Measurements from ENCODE around the gene ZBED1. TPM values are rescaled to one million over a fixed set of nuclear protein-coding genes. Genes with fewer than 3 reads are reported as not detected.

Gene ZBED1
- polyA plus RNA-seq, 1 donor from 2014 or later, result 43.2 TPM

DNA sequence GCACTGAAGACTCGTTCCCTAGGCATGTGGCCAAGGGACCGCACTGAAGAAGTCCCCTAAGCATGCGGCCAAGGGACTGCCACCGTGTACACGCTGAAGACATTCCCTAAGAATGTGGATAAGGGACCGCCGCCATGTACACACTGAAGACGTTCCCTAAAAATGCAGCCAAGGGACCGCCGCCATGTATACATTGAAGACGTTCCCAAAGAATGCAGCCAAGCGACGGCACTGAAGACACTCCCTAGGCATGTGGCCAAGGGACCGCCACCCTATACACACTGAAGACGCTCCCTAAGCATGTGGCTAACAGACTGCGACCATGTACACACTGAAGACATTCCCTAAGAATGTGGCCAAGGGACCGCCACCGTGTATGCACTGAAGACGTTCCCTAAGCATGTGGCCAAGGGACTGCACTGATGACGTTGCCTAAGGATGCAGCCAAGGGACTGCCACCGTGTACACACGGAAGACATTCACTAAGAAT, 31.5 kb downstream of the ZBED1 start:
- H3K79me2 ChIP-seq (replicated peaks; ENCODE audit: insufficient read depth, low read length), result no peaks in the 10 kb centered on the region
- no peaks in the 10 kb centered on the region for H3F3A ChIP-seq (ENCODE audit: insufficient read depth, low read length, poor library complexity, severe bottlenecking)
- H3K36me3 ChIP-seq (ENCODE audit: insufficient read depth, low read length), result peaks cover 4% of the 10 kb centered on the region
- H3K9ac ChIP-seq (ENCODE audit: low read length), result no peak overlapping the region
- H4K20me1 ChIP-seq (ENCODE audit: insufficient read depth), result no peaks in the 10 kb centered on the region
- H3K4me2 ChIP-seq (ENCODE audit: low read length), result no peak overlapping the region
- TF ChIP-seq RAD21 (conservative IDR thresholded peaks at IDR 0.05) (no peak), EZH2 (IDR thresholded peaks at IDR 0.05; ENCODE audit: borderline replicate concordance, insufficient read depth, low read length, poor library complexity, severe bottlenecking) (no peak), POLR2AphosphoS5 (IDR thresholded peaks at IDR 0.05) (no peak), MXI1 (conservative IDR thresholded peaks at IDR 0.05; ENCODE audit: poor library complexity, severe bottlenecking) (no peak), TAF1 (IDR thresholded peaks at IDR 0.05; ENCODE audit: low read depth) (no peak), EP300 (conservative IDR thresholded peaks at IDR 0.05; ENCODE audit: poor library complexity, severe bottlenecking) (no peak), SMC3 (conservative IDR thresholded peaks at IDR 0.05; ENCODE audit: poor library complexity) (no peak)
- TF ChIP-seq, protein P1, sequence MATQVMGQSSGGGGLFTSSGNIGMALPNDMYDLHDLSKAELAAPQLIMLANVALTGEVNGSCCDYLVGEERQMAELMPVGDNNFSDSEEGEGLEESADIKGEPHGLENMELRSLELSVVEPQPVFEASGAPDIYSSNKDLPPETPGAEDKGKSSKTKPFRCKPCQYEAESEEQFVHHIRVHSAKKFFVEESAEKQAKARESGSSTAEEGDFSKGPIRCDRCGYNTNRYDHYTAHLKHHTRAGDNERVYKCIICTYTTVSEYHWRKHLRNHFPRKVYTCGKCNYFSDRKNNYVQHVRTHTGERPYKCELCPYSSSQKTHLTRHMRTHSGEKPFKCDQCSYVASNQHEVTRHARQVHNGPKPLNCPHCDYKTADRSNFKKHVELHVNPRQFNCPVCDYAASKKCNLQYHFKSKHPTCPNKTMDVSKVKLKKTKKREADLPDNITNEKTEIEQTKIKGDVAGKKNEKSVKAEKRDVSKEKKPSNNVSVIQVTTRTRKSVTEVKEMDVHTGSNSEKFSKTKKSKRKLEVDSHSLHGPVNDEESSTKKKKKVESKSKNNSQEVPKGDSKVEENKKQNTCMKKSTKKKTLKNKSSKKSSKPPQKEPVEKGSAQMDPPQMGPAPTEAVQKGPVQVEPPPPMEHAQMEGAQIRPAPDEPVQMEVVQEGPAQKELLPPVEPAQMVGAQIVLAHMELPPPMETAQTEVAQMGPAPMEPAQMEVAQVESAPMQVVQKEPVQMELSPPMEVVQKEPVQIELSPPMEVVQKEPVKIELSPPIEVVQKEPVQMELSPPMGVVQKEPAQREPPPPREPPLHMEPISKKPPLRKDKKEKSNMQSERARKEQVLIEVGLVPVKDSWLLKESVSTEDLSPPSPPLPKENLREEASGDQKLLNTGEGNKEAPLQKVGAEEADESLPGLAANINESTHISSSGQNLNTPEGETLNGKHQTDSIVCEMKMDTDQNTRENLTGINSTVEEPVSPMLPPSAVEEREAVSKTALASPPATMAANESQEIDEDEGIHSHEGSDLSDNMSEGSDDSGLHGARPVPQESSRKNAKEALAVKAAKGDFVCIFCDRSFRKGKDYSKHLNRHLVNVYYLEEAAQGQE (IDR thresholded peaks at IDR 0.05; ENCODE audit: borderline replicate concordance), result no peak
- TF ChIP-seq, protein P2, sequence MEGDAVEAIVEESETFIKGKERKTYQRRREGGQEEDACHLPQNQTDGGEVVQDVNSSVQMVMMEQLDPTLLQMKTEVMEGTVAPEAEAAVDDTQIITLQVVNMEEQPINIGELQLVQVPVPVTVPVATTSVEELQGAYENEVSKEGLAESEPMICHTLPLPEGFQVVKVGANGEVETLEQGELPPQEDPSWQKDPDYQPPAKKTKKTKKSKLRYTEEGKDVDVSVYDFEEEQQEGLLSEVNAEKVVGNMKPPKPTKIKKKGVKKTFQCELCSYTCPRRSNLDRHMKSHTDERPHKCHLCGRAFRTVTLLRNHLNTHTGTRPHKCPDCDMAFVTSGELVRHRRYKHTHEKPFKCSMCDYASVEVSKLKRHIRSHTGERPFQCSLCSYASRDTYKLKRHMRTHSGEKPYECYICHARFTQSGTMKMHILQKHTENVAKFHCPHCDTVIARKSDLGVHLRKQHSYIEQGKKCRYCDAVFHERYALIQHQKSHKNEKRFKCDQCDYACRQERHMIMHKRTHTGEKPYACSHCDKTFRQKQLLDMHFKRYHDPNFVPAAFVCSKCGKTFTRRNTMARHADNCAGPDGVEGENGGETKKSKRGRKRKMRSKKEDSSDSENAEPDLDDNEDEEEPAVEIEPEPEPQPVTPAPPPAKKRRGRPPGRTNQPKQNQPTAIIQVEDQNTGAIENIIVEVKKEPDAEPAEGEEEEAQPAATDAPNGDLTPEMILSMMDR (IDR thresholded peaks at IDR 0.05; ENCODE audit: poor library complexity, severe bottlenecking), result no peak
- no peaks in the 10 kb centered on the region for H3K9me3 ChIP-seq (ENCODE audit: low read length)
- H3K27ac ChIP-seq (ENCODE audit: low read length), result no peak overlapping the region
- H3K4me3 ChIP-seq (ENCODE audit: low read length), result no peak overlapping the region
- H2AFZ ChIP-seq (ENCODE audit: low read depth, low read length), result no peak overlapping the region
- H3K9me2 ChIP-seq (ENCODE audit: insufficient read depth, low read length), result no peaks in the 10 kb centered on the region
- no peaks in the 10 kb centered on the region for H3K27me3 ChIP-seq (ENCODE audit: insufficient read depth, low read depth, low read length)

DNA sequence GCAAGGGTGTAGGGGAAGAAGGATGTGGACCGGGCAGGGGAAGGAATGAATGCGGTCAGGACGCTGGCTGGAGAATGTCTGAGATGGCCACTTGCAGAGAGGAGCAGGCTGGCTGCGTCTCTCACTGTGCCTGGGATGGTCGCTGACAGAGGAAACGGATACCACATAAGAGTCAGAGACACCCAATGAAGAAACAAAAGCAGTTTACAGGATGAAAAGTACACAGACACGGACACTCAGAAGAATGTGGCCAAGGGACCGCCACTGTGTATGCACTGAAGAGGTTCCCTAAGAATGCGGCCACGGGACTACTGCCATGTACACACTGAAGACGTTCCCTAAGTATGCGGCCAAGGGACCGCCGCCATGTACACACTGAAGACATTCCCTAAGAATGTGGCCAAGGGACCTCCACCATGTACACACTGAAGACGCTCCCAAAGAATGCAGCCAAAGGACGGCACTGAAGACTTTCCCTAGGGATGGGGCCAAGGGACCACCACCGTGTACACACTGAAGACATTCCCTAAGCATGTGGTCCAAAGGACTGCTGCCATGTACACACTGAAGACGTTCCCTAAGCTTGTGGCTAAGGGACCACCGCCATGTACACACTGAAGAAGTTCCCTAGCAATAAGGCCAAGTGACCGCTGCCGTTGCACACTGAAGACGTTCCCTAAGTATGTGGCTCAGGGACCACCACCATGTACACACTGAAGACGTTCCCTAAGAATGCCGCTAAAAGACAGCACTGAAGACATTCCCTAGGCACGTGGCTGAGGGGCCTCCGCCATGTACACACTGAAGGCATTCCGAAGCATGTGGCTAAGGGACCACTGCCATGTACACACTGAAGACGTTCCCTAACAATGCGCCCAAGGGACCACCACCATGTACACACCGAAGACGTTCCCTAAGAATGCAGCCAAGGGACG, 32.2 kb downstream of the ZBED1 start:
- H3K4me2 ChIP-seq (ENCODE audit: low read length), result no peak overlapping the region
- H3K27me3 ChIP-seq (ENCODE audit: insufficient read depth, low read depth, low read length), result no peaks in the 10 kb centered on the region
- H3K4me3 ChIP-seq (ENCODE audit: low read length), result no peak overlapping the region
- no peak overlapping the region for H2AFZ ChIP-seq (ENCODE audit: low read depth, low read length)
- H3F3A ChIP-seq (ENCODE audit: insufficient read depth, low read length, poor library complexity, severe bottlenecking), result no peaks in the 10 kb centered on the region
- no peaks in the 10 kb centered on the region for H3K9me2 ChIP-seq (ENCODE audit: insufficient read depth, low read length)
- H3K27ac ChIP-seq (ENCODE audit: low read length), result no peak overlapping the region
- no peak overlapping the region for H3K9ac ChIP-seq (ENCODE audit: low read length)
- no peaks in the 10 kb centered on the region for H3K9me3 ChIP-seq (ENCODE audit: low read length)
- peaks cover 4% of the 10 kb centered on the region for H3K36me3 ChIP-seq (ENCODE audit: insufficient read depth, low read length)
- H4K20me1 ChIP-seq (ENCODE audit: insufficient read depth), result no peaks in the 10 kb centered on the region
- no peaks in the 10 kb centered on the region for H3K79me2 ChIP-seq (replicated peaks; ENCODE audit: insufficient read depth, low read length)
- TF ChIP-seq MXI1 (conservative IDR thresholded peaks at IDR 0.05; ENCODE audit: poor library complexity, severe bottlenecking), result no peak
- TF ChIP-seq POLR2AphosphoS5 (IDR thresholded peaks at IDR 0.05), result no peak
- TF ChIP-seq RAD21 (conservative IDR thresholded peaks at IDR 0.05), result no peak
- no peak for TF ChIP-seq EP300 (conservative IDR thresholded peaks at IDR 0.05; ENCODE audit: poor library complexity, severe bottlenecking)
- no peak for TF ChIP-seq EZH2 (IDR thresholded peaks at IDR 0.05; ENCODE audit: borderline replicate concordance, insufficient read depth, low read length, poor library complexity, severe bottlenecking)
- TF ChIP-seq, protein P2 (IDR thresholded peaks at IDR 0.05; ENCODE audit: poor library complexity, severe bottlenecking), result no peak
- no peak for TF ChIP-seq TAF1 (IDR thresholded peaks at IDR 0.05; ENCODE audit: low read depth)
- no peak for TF ChIP-seq SMC3 (conservative IDR thresholded peaks at IDR 0.05; ENCODE audit: poor library complexity)
- TF ChIP-seq, protein P1 (IDR thresholded peaks at IDR 0.05; ENCODE audit: borderline replicate concordance), result no peak

All from neural cell (in vitro differentiated cells).